WTC11 (cell line): ENCODE measurements around the gene WFS1.

Experiments
- CREM ChIP-seq: sonication (generic); formaldehyde crosslinking; IDR thresholded peaks from 2 replicates; pipeline ENCODE4 v1.8.1; 2022; ENCODE audit warnings: mild to moderate bottlenecking, missing genetic modification reagents, moderate library complexity
- ELF4 ChIP-seq: sonication (generic); formaldehyde crosslinking; IDR thresholded peaks from 2 replicates; pipeline ENCODE4 v1.8.1; 2022; ENCODE audit warnings: low read depth, mild to moderate bottlenecking, moderate library complexity, missing genetic modification reagents
- SP1 ChIP-seq: sonication (generic); formaldehyde crosslinking; conservative IDR thresholded peaks from 2 replicates; pipeline ENCODE4 v1.8.1; 2022; ENCODE audit warnings: missing genetic modification reagents
- ZBTB21 ChIP-seq: sonication (generic); formaldehyde crosslinking; IDR thresholded peaks from 2 replicates; pipeline ENCODE4 v1.8.1; 2023; ENCODE audit warnings: mild to moderate bottlenecking, missing genetic modification reagents, borderline replicate concordance
- ZNF263 ChIP-seq: sonication (generic); formaldehyde crosslinking; IDR thresholded peaks from 2 replicates; pipeline ENCODE4 v1.8.1; 2022; ENCODE audit warnings: low read depth, mild to moderate bottlenecking, moderate library complexity, missing genetic modification reagents
- ZNF671 ChIP-seq: fragments of 250-450 bp; sonication (Bioruptor Pico); IDR thresholded peaks from 2 replicates; pipeline ENCODE4 v1.8.0; 2021; ENCODE audit warnings: mild to moderate bottlenecking
- TF ChIP-seq, protein P1 (sequence below): fragments of 200-600 bp; IDR thresholded peaks from 2 replicates; pipeline ENCODE4 v1.8.0; 2022; ENCODE audit warnings: antibody characterized with exemption
- TF ChIP-seq, protein P2 (sequence below): sonication (generic); formaldehyde crosslinking; IDR thresholded peaks from 2 replicates; pipeline ENCODE4 v1.8.1; 2022; ENCODE audit warnings: low read depth, mild to moderate bottlenecking, moderate library complexity, missing genetic modification reagents, borderline replicate concordance
- TF ChIP-seq, protein P3 (sequence below): fragments of 250-450 bp; sonication (Bioruptor Pico); IDR thresholded peaks from 2 replicates; pipeline ENCODE4 v1.9.0; 2021; ENCODE audit warnings: mild to moderate bottlenecking, borderline replicate concordance
- TF ChIP-seq, protein P4 (sequence below): sonication (generic); formaldehyde crosslinking; IDR thresholded peaks from 2 replicates; pipeline ENCODE4 v1.8.0; 2022; ENCODE audit warnings: mild to moderate bottlenecking, missing genetic modification reagents
- TF ChIP-seq, protein P5 (sequence below): sonication (generic); formaldehyde crosslinking; IDR thresholded peaks from 2 replicates; pipeline ENCODE4 v1.8.1; 2023; ENCODE audit warnings: mild to moderate bottlenecking, missing genetic modification reagents, moderate library complexity
- TF ChIP-seq, protein P6 (sequence below): fragments of 250-450 bp; sonication (Bioruptor Pico); IDR thresholded peaks from 2 replicates; pipeline ENCODE4 v1.9.0; 2021; ENCODE audit warnings: mild to moderate bottlenecking

DNA sequence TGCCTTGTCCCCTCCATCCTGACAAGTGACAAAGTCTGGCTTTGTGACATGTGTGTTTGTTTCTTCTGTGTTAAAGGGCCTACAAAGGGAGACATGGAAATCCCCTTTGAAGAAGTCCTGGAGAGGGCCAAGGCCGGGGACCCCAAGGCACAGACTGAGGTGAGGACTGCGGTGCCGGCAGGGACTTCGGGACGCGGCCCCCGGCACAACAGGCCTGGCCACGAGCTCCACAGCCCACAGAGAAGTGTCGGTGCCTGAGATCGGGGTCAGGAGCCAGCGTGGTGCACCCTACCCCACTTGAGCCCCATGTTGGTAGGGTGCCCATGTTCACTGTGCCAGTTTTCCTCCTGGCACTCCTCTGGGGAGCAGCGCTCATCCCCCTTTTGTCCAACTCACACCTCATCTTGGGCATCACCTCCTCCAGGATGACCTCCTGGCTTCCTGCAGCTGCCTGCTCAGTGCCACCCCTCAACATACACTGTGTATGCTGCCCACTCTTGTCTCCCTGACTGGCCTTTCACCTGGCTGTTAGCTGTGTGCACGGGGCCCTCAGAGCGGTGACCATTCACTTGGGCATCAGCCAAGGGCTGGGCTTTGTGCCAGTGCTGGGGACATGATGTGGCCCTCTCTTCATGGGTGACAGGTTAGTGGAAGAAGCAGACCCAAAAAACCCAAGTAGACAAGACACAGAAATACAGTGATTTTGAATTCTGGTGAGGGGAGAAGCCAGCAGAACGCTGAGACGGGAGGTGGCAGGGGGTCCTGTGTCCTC is 17.6 kb downstream of the WFS1 start:
- TF ChIP-seq, protein P1, sequence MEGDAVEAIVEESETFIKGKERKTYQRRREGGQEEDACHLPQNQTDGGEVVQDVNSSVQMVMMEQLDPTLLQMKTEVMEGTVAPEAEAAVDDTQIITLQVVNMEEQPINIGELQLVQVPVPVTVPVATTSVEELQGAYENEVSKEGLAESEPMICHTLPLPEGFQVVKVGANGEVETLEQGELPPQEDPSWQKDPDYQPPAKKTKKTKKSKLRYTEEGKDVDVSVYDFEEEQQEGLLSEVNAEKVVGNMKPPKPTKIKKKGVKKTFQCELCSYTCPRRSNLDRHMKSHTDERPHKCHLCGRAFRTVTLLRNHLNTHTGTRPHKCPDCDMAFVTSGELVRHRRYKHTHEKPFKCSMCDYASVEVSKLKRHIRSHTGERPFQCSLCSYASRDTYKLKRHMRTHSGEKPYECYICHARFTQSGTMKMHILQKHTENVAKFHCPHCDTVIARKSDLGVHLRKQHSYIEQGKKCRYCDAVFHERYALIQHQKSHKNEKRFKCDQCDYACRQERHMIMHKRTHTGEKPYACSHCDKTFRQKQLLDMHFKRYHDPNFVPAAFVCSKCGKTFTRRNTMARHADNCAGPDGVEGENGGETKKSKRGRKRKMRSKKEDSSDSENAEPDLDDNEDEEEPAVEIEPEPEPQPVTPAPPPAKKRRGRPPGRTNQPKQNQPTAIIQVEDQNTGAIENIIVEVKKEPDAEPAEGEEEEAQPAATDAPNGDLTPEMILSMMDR = no peak
- TF ChIP-seq, protein P2, sequence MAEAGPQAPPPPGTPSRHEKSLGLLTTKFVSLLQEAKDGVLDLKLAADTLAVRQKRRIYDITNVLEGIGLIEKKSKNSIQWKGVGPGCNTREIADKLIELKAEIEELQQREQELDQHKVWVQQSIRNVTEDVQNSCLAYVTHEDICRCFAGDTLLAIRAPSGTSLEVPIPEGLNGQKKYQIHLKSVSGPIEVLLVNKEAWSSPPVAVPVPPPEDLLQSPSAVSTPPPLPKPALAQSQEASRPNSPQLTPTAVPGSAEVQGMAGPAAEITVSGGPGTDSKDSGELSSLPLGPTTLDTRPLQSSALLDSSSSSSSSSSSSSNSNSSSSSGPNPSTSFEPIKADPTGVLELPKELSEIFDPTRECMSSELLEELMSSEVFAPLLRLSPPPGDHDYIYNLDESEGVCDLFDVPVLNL (CRISPR knock-in tag) = no peak
- TF ChIP-seq ZNF671 (CRISPR knock-in tag) = no peak
- TF ChIP-seq, protein P3, sequence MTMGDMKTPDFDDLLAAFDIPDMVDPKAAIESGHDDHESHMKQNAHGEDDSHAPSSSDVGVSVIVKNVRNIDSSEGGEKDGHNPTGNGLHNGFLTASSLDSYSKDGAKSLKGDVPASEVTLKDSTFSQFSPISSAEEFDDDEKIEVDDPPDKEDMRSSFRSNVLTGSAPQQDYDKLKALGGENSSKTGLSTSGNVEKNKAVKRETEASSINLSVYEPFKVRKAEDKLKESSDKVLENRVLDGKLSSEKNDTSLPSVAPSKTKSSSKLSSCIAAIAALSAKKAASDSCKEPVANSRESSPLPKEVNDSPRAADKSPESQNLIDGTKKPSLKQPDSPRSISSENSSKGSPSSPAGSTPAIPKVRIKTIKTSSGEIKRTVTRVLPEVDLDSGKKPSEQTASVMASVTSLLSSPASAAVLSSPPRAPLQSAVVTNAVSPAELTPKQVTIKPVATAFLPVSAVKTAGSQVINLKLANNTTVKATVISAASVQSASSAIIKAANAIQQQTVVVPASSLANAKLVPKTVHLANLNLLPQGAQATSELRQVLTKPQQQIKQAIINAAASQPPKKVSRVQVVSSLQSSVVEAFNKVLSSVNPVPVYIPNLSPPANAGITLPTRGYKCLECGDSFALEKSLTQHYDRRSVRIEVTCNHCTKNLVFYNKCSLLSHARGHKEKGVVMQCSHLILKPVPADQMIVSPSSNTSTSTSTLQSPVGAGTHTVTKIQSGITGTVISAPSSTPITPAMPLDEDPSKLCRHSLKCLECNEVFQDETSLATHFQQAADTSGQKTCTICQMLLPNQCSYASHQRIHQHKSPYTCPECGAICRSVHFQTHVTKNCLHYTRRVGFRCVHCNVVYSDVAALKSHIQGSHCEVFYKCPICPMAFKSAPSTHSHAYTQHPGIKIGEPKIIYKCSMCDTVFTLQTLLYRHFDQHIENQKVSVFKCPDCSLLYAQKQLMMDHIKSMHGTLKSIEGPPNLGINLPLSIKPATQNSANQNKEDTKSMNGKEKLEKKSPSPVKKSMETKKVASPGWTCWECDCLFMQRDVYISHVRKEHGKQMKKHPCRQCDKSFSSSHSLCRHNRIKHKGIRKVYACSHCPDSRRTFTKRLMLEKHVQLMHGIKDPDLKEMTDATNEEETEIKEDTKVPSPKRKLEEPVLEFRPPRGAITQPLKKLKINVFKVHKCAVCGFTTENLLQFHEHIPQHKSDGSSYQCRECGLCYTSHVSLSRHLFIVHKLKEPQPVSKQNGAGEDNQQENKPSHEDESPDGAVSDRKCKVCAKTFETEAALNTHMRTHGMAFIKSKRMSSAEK (CRISPR knock-in tag) = no peak
- TF ChIP-seq, protein P4, sequence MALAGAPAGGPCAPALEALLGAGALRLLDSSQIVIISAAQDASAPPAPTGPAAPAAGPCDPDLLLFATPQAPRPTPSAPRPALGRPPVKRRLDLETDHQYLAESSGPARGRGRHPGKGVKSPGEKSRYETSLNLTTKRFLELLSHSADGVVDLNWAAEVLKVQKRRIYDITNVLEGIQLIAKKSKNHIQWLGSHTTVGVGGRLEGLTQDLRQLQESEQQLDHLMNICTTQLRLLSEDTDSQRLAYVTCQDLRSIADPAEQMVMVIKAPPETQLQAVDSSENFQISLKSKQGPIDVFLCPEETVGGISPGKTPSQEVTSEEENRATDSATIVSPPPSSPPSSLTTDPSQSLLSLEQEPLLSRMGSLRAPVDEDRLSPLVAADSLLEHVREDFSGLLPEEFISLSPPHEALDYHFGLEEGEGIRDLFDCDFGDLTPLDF (CRISPR knock-in tag) = no peak
- TF ChIP-seq CREM (CRISPR knock-in tag) = no peak
- TF ChIP-seq, protein P5, sequence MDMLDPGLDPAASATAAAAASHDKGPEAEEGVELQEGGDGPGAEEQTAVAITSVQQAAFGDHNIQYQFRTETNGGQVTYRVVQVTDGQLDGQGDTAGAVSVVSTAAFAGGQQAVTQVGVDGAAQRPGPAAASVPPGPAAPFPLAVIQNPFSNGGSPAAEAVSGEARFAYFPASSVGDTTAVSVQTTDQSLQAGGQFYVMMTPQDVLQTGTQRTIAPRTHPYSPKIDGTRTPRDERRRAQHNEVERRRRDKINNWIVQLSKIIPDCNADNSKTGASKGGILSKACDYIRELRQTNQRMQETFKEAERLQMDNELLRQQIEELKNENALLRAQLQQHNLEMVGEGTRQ (CRISPR knock-in tag) = no peak
- TF ChIP-seq, protein P6, sequence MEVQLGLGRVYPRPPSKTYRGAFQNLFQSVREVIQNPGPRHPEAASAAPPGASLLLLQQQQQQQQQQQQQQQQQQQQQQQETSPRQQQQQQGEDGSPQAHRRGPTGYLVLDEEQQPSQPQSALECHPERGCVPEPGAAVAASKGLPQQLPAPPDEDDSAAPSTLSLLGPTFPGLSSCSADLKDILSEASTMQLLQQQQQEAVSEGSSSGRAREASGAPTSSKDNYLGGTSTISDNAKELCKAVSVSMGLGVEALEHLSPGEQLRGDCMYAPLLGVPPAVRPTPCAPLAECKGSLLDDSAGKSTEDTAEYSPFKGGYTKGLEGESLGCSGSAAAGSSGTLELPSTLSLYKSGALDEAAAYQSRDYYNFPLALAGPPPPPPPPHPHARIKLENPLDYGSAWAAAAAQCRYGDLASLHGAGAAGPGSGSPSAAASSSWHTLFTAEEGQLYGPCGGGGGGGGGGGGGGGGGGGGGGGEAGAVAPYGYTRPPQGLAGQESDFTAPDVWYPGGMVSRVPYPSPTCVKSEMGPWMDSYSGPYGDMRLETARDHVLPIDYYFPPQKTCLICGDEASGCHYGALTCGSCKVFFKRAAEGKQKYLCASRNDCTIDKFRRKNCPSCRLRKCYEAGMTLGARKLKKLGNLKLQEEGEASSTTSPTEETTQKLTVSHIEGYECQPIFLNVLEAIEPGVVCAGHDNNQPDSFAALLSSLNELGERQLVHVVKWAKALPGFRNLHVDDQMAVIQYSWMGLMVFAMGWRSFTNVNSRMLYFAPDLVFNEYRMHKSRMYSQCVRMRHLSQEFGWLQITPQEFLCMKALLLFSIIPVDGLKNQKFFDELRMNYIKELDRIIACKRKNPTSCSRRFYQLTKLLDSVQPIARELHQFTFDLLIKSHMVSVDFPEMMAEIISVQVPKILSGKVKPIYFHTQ (CRISPR knock-in tag) = no peak
- no peak for TF ChIP-seq SP1 (CRISPR knock-in tag)
- TF ChIP-seq ELF4 (CRISPR knock-in tag) = no peak
- TF ChIP-seq ZBTB21 (CRISPR knock-in tag) = no peak
- TF ChIP-seq ZNF263 (CRISPR knock-in tag) = no peak
